Endothelial cell of umbilical vein (primary cell): ENCODE measurements around the gene P2RY2. TPM values are rescaled to one million over a fixed set of nuclear protein-coding genes. Genes with fewer than 3 reads are reported as not detected.

Source experiments
- BruUV-seq: library from RNA; stranded (reverse); fragments of 400-500 nt; replicated peaks from 2 replicates; lab custom pipeline; 2021; lab: Mats Ljungman, UMichigan
- CTCF ChIA-PET: fragments of 300-600, 350-600 bp; sonication (Branson Sonifier 250); formaldehyde crosslinking; loops from one replicate; lab custom pipeline; 2021; ENCODE audit warnings: antibody characterized with exemption, inconsistent platforms; lab: Charles Lee
- POLR2A ChIA-PET: fragments of 300-600, 350-600 bp; sonication (Branson Sonifier 250); formaldehyde crosslinking; loops from one replicate; lab custom pipeline; 2021; ENCODE audit warnings: antibody characterized with exemption, inconsistent platforms; lab: Charles Lee
- DNase-seq: peaks from one replicate; pipeline ENCODE4 v3.0.0-alpha.2; 2011; ENCODE audit warnings: low read depth, low spot score
- FAIRE-seq: peaks from 2 replicates; lab custom pipeline; 2011; peaks lifted over from hg19 to GRCh38; lab: Jason Lieb, UNC
- H2AFZ ChIP-seq: 2 replicates; pipeline ENCODE4 v1.6.0; 2012; ENCODE audit warnings: low read depth, low read length, control low read depth, inconsistent platforms
- H3K27ac ChIP-seq: 2 replicates; pipeline ENCODE4 v1.5.1; 2011; ENCODE audit warnings: low read depth, mild to moderate bottlenecking, control low read depth, low read length, moderate library complexity; ENCODE audit not compliant: insufficient read depth
- H3K27me3 ChIP-seq, 2 experiments: 2 replicates each; pipeline versions ENCODE4 v1.6.0 to v1.6.1; 2011; ENCODE audit warnings: low read length in 2 of 2, mixed read lengths in 1 of 2; ENCODE audit not compliant: control insufficient read depth in 2 of 2, insufficient read depth in 2 of 2
- H3K36me3 ChIP-seq, 2 experiments: 2 replicates in 1 of 2; 3 replicates in 1 of 2; pipeline ENCODE4 v1.5.1; 2011; ENCODE audit warnings: low read length in 2 of 2, mild to moderate bottlenecking in 1 of 2, moderate library complexity in 1 of 2; ENCODE audit not compliant: control insufficient read depth in 2 of 2, insufficient read depth in 2 of 2; ENCODE audit errors: extremely low read depth in 1 of 2
- H3K4me1 ChIP-seq: 3 replicates; pipeline ENCODE4 v1.5.1; 2011; ENCODE audit warnings: mild to moderate bottlenecking, low read length; ENCODE audit not compliant: control insufficient read depth, insufficient read depth; ENCODE audit errors: extremely low read depth
- H3K4me2 ChIP-seq: 2 replicates; pipeline ENCODE4 v1.6.1; 2011; ENCODE audit warnings: low read length, control low read depth, mixed read lengths; ENCODE audit not compliant: insufficient read depth
- H3K4me3 ChIP-seq, 3 experiments: fragments of 200-600 bp in 1 of 3; sonication (generic), shearing (Covaris generic) in 1 of 3; replicated peaks in 1 of 3; 2 replicates each; pipeline ENCODE4 v1.5.1; 2011 to 2016; ENCODE audit warnings: control low read depth in 3 of 3, low read length in 3 of 3, mild to moderate bottlenecking in 2 of 3, inconsistent platforms in 1 of 3, low read depth in 1 of 3, moderate library complexity in 1 of 3; ENCODE audit not compliant: insufficient read depth in 1 of 3
- H3K79me2 ChIP-seq: 2 replicates; pipeline ENCODE4 v1.6.0; 2012; ENCODE audit warnings: low read length, inconsistent platforms; ENCODE audit not compliant: control insufficient read depth, insufficient read depth
- H3K9ac ChIP-seq: replicated peaks from 2 replicates; pipeline ENCODE3; 2011; ENCODE audit warnings: low read length, control low read depth; ENCODE audit not compliant: insufficient read depth; ENCODE audit errors: extremely low read depth
- H3K9me1 ChIP-seq: replicated peaks from 3 replicates; pipeline ENCODE4 v1.6.0; 2011; ENCODE audit warnings: mild to moderate bottlenecking, low read length; ENCODE audit not compliant: control insufficient read depth, insufficient read depth; ENCODE audit errors: extremely low read depth
- H3K9me3 ChIP-seq: replicated peaks from 2 replicates; pipeline ENCODE4 v1.5.1; 2012; ENCODE audit warnings: low read length, inconsistent platforms; ENCODE audit not compliant: control insufficient read depth, insufficient read depth
- H4K20me1 ChIP-seq: replicated peaks from 2 replicates; pipeline ENCODE3; 2011; ENCODE audit warnings: mild to moderate bottlenecking, low read length; ENCODE audit not compliant: control insufficient read depth, insufficient read depth; ENCODE audit errors: extremely low read depth
- CTCF ChIP-seq, 2 donors: IDR thresholded peaks; 1 replicate in 1 of 2; 2 replicates in 1 of 2; pipeline ENCODE4 v1.5.1; 2011; ENCODE audit warnings: low read length in 2 of 2, mild to moderate bottlenecking in 2 of 2, moderate library complexity in 2 of 2, control low read depth in 1 of 2, inconsistent platforms in 1 of 2, low read depth in 1 of 2; ENCODE audit not compliant: insufficient read depth in 1 of 2; ENCODE audit errors: extremely low read depth in 1 of 2
- FOS ChIP-seq: IDR thresholded peaks from 2 replicates; pipeline ENCODE4 v1.6.1; 2011; ENCODE audit warnings: mild to moderate bottlenecking, low read length, moderate library complexity, borderline replicate concordance; ENCODE audit not compliant: insufficient read depth
- GATA2 ChIP-seq: IDR thresholded peaks from 2 replicates; pipeline ENCODE4 v1.7.0; 2011; ENCODE audit warnings: low read depth, mild to moderate bottlenecking, moderate library complexity, mixed read lengths, low read length; ENCODE audit not compliant: insufficient read length, insufficient read depth
- MAX ChIP-seq: IDR thresholded peaks from 2 replicates; pipeline ENCODE4 v1.6.1; 2011; ENCODE audit not compliant: insufficient read depth, insufficient read length
- MYC ChIP-seq: IDR thresholded peaks from one replicate; pipeline ENCODE4 v1.6.1; 2011; ENCODE audit warnings: mild to moderate bottlenecking, low read depth, low read length
- POLR2A ChIP-seq: IDR thresholded peaks from 2 replicates; pipeline ENCODE4 v1.6.1; 2012; ENCODE audit warnings: low read depth, mild to moderate bottlenecking, control low read depth, low read length
- POLR2AphosphoS5 ChIP-seq: IDR thresholded peaks from 2 replicates; pipeline ENCODE4 v1.6.1; 2012; ENCODE audit warnings: low read depth, mild to moderate bottlenecking, control low read depth, low read length, moderate library complexity; ENCODE audit not compliant: insufficient read depth
- dilution Hi-C: fragments of 300-500 bp; cut with MboI; formaldehyde crosslinking; loops from one replicate; pipeline ENCODE4 v1.15.0; 2019; ENCODE audit warnings: low sequenced_read_pairs; ENCODE audit not compliant: extremely low pct_ligation_motif_present
- intact Hi-C: fragments of 100-400 bp; cut with micrococcal nuclease; formaldehyde crosslinking; loops from one replicate; pipeline ENCODE4 v1.10.0; 2022
- polyA plus RNA-seq, 4 experiments: library from polyadenylated mRNA; depleted of rRNA in 3 of 4; stranded (reverse) in 3 of 4; unstranded in 1 of 4; fragments of >200 nt; gene quantifications; 2 replicates each; pipeline versions ENCODE4 v1.2.1 to v1.2.3, GENCODE V29; 2011 to 2012; ENCODE audit warnings: missing spikeins in 1 of 4
- total RNA-seq: library from RNA; stranded (reverse); gene quantifications from 2 replicates; pipeline ENCODE4 v1.2.3, GENCODE V29; 2021

The P2RY2 gene
- total and polyA plus RNA-seq, 2 donors (not counting 3 experiments of a cell fraction or from before 2014, with no cell fraction given), result 4.8 to 5.6 TPM

GRCh38 chr11:73233211-73233610 is 15.1 kb downstream of the P2RY2 start:
- H4K20me1 ChIP-seq, result no peaks in the 10 kb centered on the region
- H3K4me2 ChIP-seq, result no peak overlapping the region
- dilution Hi-C loops, result no loop called here
- H3K4me1 ChIP-seq, result peaks cover 7% of the 10 kb centered on the region
- H3K4me3 ChIP-seq, result no peak overlapping the region
- DNase-seq, result no peak
- no peak overlapping the region for H2AFZ ChIP-seq
- TF ChIP-seq MYC (no peak), CTCF (IDR thresholded peaks at IDR 0.05; ENCODE audit: extremely low read depth in 1 of 2, insufficient read depth in 1 of 2, low read depth in 1 of 2, low read length in 2 of 2) (no peak), FOS (no peak), GATA2 (no peak), POLR2AphosphoS5 (no peak), MAX (no peak), POLR2A (no peak)
- intact Hi-C loops, result no loop called here
- H3K9me1 ChIP-seq, result no peaks in the 10 kb centered on the region
- no peak overlapping the region for H3K27ac ChIP-seq
- H3K79me2 ChIP-seq, result no peaks in the 10 kb centered on the region
- no peaks in the 10 kb centered on the region for H3K36me3 ChIP-seq
- H3K9ac ChIP-seq, result no peak overlapping the region
- CTCF ChIA-PET, result interaction anchor here (0.6 to 1.7 kb wide), 11 partner anchors 8 to 508 kb away, joined by 3 to 8 read pairs (median 4); partner anchors contain the start of gene P2RY2
- H3K27me3 ChIP-seq, result no peaks in the 10 kb centered on the region
- no TSS peak for BruUV-seq
- POLR2A ChIA-PET, result interaction anchor here (0.5 kb wide), 1 partner anchor 74 kb away, joined by 4 read pairs; no protein-coding TSS in a partner anchor
- FAIRE-seq, result no peak
- H3K9me3 ChIP-seq, result no peaks in the 10 kb centered on the region
